Stomach (tissue), 9 donors: ENCODE measurements around the gene TACC3. TPM values are rescaled to one million over a fixed set of nuclear protein-coding genes. Genes with fewer than 3 reads are reported as not detected.

Experiments used
- DNase-seq, 2 donors: peaks; one replicate each; pipeline versions ENCODE4 v3.0.0 to v3.0.0-alpha.2; 2013 to 2019
- H3K27ac ChIP-seq, 5 donors: fragments of 200-600 bp in 4 of 5; sonication (generic) in 4 of 5; one replicate each; pipeline ENCODE4 v1.5.1; 2013 to 2019; ENCODE audit warnings: mild to moderate bottlenecking in 1 of 5, moderate library complexity in 1 of 5
- H3K27me3 ChIP-seq, 3 donors: fragments of 200-600 bp; sonication (generic); one replicate each; pipeline ENCODE4 v1.5.1; 2017 to 2019; ENCODE audit warnings: mixed run types in 1 of 3
- H3K36me3 ChIP-seq, 4 donors: fragments of 200-600 bp; sonication (generic); 1 replicate in 3 of 4; 2 replicates in 1 of 4; pipeline ENCODE4 v1.5.1; 2016 to 2019
- H3K4me1 ChIP-seq, 4 donors: fragments of 200-600 bp; sonication (generic); one replicate each; pipeline ENCODE4 v1.5.1; 2016 to 2019
- H3K4me3 ChIP-seq, 4 donors: fragments of 200-600 bp; sonication (generic) in 3 of 4; one replicate each; pipeline ENCODE4 v1.5.1; 2016 to 2019; ENCODE audit warnings: mild to moderate bottlenecking in 1 of 4
- H3K9me3 ChIP-seq, 4 donors: fragments of 200-600 bp; sonication (generic); one replicate each; pipeline ENCODE4 v1.5.1; 2016 to 2019
- CTCF ChIP-seq, 7 experiments: fragments of 450-650 bp in 4 of 7; fragments of 200-600 bp in 3 of 7; sonication (generic) in 3 of 7; IDR thresholded peaks; one replicate each; pipeline ENCODE4 v1.5.1; 2016 to 2019; ENCODE audit warnings: antibody characterized with exemption in 7 of 7, control low read depth in 2 of 7, mild to moderate bottlenecking in 1 of 7
- EP300 ChIP-seq: sonication (generic); formaldehyde crosslinking; IDR thresholded peaks from one replicate; pipeline ENCODE4 v1.6.1; 2017; ENCODE audit warnings: antibody characterized with exemption
- POLR2A ChIP-seq, 4 donors: fragments of 450-650 bp; IDR thresholded peaks; one replicate each; pipeline ENCODE4 v1.6.1; 2016; ENCODE audit warnings: antibody characterized with exemption in 4 of 4, control low read depth in 2 of 4, mild to moderate bottlenecking in 1 of 4, moderate library complexity in 1 of 4
- POLR2AphosphoS5 ChIP-seq, 3 donors: sonication (generic); formaldehyde crosslinking; IDR thresholded peaks; one replicate each; pipeline ENCODE4 v1.6.1; 2016; ENCODE audit warnings: antibody characterized with exemption in 3 of 3
- WGBS, 5 donors: extraction: QIAGEN DNeasy Blood & Tissue Kit in 3 of 5; methylation state at CpG; one replicate each; pipeline versions ENCODE4 v1.1.5 to v1.1.7; 2013 to 2018; 5-methylcytosine and 5-hydroxymethylcytosine counted together
- intact Hi-C: fragments of 100-400 bp; cut with DNase I; formaldehyde crosslinking; loops from one replicate; pipeline ENCODE4 v1.15.1; 2023; ENCODE audit warnings: low total_unique reads
- polyA plus RNA-seq, 3 donors: library from polyadenylated mRNA; stranded (reverse); fragments of 200-250 nt; gene quantifications; one replicate each; pipeline ENCODE4 v1.2.3, GENCODE V29; 2013
- total RNA-seq, 5 donors: library from RNA; depleted of rRNA; stranded (reverse); fragments of >200 nt; gene quantifications; one replicate each; pipeline versions ENCODE4 v1.1.0 to v1.2.3, GENCODE V29; 2014 to 2016
- donor health status: healthy with polysubstance abuse.
- donor health status: Bipolar disorder and iron deficiency.
- donor health status: healthy.

The TACC3 gene
- total and polyA plus RNA-seq, 8 donors: 7.2 to 74.1 (median 24.8) TPM

GRCh38 chr4:1766106-1767060 lies 45.1 kb downstream of the TACC3 start:
- intact Hi-C loops: no loop called here
- peaks cover 0 to 98% (median 16%) of the 10 kb centered on the region in 3 donors for H3K27me3 ChIP-seq
- 26 to 38% (median 29%) methylated on average over 11 to 41 of the region's 41 CpGs for WGBS, 5 donors
- H3K4me1 ChIP-seq: peaks cover 23 to 43% (median 42%) of the 10 kb centered on the region in 4 donors
- peak overlapping the region; percentile 39 to 52 (median 46) for H3K4me3 ChIP-seq
- H3K27ac ChIP-seq: peak overlapping the region in 1 of 5 donors; percentile 56
- peak in 1 of 2 donors; percentile 84 for DNase-seq
- no peaks in the 10 kb centered on the region for H3K36me3 ChIP-seq
- TF ChIP-seq EP300 (no peak), CTCF (IDR thresholded peaks at IDR 0.05) (no peak), POLR2A (IDR thresholded peaks at IDR 0.05) (no peak), POLR2AphosphoS5 (IDR thresholded peaks at IDR 0.05) (no peak)
- H3K9me3 ChIP-seq: no peaks in the 10 kb centered on the region

GRCh38 chr4:1767061-1767769 lies 45.9 kb downstream of the TACC3 start:
- DNase-seq: peak in 1 of 2 donors; percentile 78
- no peaks in the 10 kb centered on the region for H3K36me3 ChIP-seq
- H3K27ac ChIP-seq: peak overlapping the region in 1 of 5 donors; percentile 56
- H3K4me1 ChIP-seq: peaks cover 23 to 50% (median 45%) of the 10 kb centered on the region in 4 donors
- H3K9me3 ChIP-seq: no peaks in the 10 kb centered on the region
- 0 to 2% (median 1%) methylated on average over 10 to 75 of the region's 84 CpGs for WGBS, 5 donors
- peaks cover 0 to 99% (median 16%) of the 10 kb centered on the region in 3 donors for H3K27me3 ChIP-seq
- peak overlapping the region; percentile 39 to 52 (median 46) for H3K4me3 ChIP-seq
- intact Hi-C loops: no loop called here
- no peak for TF ChIP-seq CTCF (IDR thresholded peaks at IDR 0.05)

- intact Hi-C loops: no loop called here
- Histone ChIP-seq H3K4me1 (peaks cover 23 to 51% (median 48%) of the 10 kb centered on the region in 4 donors), H3K4me3 (peak overlapping the region; percentile 39 to 52 (median 46)), H3K27ac (no peak overlapping the region), H3K36me3 (no peaks in the 10 kb centered on the region), H3K9me3 (no peaks in the 10 kb centered on the region), H3K27me3 (peaks cover 0 to 98% (median 14%) of the 10 kb centered on the region in 3 donors)
- 17 to 46% (median 30%) methylated on average over 8 to 32 of the region's 32 CpGs; no CpG with 5 or more reads in 1 of the 5 donors for whole genome bisulfite sequencing, 5 donors
- peak; percentile 47 to 89 for DNase-seq
- TF ChIP-seq CTCF (IDR thresholded peaks at IDR 0.05): peak in 1 of 7 experiments; percentile 23
- no peak for TF ChIP-seq POLR2AphosphoS5 (IDR thresholded peaks at IDR 0.05)
These were observed 46.5 kb downstream of the TACC3 start for GRCh38 chr4:1767770-1768366.
